HG03565 (cell line): ENCODE measurements around the gene ACOT8.
A peak's percentile ranks its signal among the peaks of the same experiment; 100 is the strongest.
"Not testable (repeated sequence)": the region's sequence is repeated elsewhere in the genome, so short reads cannot be mapped to it uniquely, and the experiment has no call there.

Experiments
- ATAC-seq: cut with Tn5 transposase; IDR thresholded peaks from one replicate; pipeline ENCODE4 v1.9.1; 2021; ENCODE audit warnings: mild to moderate bottlenecking, moderate library complexity; ENCODE audit not compliant: unreplicated experiment

ACOT8 gene

DNA sequence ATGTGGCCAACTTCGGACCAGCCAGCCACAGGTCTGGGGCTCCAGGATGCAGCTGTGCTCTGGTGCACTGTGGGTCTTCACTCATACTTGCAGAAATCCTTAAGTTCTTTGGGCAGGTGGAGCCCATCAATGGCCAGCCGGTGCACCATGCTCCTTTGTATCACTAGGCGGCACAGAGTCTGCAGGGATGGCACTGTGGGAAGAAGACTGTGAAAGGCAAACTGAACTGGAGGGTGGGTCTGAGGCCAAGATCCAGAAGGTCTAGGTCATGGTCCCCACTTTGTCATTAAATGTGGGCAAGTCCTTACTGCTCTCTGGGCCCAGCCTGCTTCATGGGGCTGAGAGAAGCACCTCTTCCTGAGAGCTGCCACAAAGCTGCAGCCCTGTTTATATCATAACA lies 31.5 kb upstream of the ACOT8 start:
- ATAC-seq = no peak

DNA sequence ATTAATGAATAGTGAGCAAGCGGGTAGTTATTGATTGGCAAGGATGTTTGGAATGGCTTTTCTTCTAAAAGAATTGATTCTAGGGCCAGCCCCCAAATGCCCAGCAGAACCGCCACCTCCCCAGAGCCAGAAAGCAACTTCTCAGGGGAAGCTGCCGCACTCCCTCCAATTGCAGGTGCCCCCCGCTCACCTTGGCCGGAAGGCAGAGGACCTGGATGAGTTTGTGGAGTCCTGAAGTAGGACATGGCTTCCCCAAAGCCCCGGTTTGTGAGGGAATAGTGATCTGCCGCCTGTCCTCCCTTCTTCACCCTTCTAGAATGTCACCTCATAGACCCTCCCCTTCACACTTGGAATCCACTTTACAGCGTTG lies 30.1 kb upstream of the ACOT8 start, which contains the start of gene SPATA25:
Gene SPATA25, minus strand, starts transcription at position 277 of the 370 bp plus-strand sequence. Its CDS starts 32 bp downstream, at position 245.
- ATAC-seq = no peak

DNA sequence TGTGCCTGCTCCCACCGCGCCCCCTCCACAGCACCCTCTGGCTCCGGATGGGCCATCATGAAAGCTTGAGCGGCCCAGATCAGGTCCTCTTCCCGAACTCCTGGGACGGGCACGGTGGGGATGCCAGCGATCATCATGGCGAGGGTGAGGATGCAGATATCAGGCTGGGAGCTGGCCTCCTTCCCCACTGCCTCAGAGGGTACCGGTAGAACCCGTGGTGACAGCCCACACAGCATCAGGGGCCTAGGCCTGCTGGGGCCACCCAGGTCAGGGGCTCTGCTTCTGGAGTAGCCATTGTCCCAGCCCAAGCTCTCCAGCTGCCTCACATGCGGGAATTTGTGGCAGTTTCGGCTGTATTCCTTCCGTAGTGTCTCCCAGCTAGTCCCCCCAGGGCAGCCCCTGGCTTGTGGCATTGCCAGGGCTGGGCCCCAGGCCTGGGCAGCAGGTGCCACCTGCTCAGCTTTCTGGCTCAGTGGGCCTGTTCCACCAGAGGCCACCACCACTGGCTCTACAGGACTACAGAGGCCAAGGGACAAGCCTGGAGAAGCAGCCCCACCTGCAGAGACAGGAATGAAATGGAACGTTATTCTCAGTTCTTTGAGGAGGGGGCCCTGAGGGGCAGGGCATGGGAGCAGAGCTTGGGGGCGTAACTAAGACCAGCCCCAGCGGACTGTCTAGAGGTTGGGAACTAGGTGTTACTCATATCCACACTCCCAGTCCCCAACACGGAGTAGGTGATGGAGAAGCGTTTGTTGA lies 29.6 kb upstream of the ACOT8 start:
- no peak for ATAC-seq

DNA sequence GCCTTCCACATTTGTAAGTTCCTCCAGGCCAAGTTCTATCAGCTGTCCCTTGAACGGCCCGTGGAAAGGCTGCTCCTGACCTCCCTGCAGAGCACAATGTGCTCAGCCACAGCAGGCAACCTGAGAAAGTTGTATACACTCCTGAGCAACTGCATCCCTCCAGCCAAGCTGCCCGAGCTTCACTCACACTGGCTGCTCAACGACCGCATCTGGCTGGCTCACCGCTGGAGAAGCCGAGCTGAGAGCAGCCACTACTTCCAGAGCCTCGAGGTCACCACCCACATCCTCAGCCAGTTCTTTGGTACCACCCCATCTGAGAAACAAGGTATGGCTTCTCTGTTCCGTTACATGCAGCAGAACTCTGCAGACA lies 25.9 kb upstream of the ACOT8 start:
- no peak for ATAC-seq

DNA sequence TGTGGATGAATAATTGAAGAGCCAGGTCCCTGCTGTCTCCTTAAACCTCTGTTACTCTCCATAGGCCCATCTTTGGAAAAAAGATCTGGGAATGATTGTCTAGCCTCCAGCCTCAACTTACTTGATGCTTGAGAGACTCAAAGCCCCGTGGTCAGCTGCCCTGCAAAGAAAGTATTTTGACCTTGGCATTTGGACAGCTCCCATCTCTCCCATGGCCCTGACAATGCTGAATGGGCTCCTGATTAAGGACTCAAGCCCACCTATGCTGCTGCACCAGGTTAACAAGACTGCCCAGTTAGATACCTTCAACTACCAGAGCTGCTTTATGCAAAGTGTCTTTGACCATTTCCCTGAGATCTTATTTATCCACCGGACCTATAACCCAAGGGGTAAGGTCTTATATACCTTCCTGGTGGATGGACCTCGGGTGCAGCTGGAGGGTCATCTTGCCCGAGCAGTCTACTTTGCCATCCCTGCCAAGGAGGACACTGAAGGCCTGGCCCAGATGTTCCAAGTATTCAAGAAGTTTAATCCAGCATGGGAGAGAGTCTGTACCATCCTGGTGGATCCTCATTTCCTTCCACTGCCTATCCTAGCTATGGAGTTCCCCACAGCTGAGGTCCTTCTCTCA lies 25.4 kb upstream of the ACOT8 start:
- no peak for ATAC-seq

DNA sequence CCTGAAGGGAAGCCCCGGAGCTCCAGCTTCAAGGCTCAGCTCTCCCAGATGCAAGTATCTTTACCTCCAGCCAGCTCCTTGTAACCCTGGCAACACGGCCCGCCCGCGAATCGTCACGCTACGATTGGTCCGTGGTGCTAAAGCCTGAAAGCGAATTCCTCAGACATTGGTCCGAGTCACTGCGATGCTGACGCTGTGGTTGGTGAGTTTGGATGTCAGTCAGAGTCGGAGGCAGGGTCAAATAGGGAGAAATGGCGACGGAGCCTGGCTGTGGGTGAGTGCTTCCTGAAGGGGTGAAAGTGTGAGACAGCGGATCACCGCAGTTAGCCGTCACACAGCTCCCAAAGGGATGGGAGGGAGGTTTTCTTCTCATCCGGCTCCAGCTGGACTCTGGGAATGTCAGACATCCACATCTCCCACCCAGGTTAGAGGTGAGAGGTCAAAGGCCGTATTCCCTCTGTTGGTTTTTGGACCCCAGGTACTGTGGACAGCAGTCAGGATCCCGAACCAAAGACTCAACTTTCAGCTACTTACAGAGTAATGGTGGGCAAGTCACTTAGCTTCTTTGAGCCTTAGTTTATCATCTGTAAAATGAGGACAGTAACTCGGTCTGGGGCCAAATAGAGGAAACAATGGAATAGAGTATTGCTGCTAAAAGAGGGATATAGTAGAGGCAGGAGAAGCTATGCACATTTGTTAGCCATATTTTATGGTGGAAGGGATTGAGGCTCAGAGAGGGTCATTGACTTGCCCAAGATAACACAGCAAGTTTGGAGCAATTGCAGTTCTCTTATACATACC lies 24.0 kb upstream of the ACOT8 start, which contains the start of gene ZSWIM1:
Gene ZSWIM1, plus strand, starts transcription at position 240 of the 801 bp plus-strand sequence. CDS start 1,366 bp downstream, outside the sequence.
- peak; percentile 96 for ATAC-seq

DNA sequence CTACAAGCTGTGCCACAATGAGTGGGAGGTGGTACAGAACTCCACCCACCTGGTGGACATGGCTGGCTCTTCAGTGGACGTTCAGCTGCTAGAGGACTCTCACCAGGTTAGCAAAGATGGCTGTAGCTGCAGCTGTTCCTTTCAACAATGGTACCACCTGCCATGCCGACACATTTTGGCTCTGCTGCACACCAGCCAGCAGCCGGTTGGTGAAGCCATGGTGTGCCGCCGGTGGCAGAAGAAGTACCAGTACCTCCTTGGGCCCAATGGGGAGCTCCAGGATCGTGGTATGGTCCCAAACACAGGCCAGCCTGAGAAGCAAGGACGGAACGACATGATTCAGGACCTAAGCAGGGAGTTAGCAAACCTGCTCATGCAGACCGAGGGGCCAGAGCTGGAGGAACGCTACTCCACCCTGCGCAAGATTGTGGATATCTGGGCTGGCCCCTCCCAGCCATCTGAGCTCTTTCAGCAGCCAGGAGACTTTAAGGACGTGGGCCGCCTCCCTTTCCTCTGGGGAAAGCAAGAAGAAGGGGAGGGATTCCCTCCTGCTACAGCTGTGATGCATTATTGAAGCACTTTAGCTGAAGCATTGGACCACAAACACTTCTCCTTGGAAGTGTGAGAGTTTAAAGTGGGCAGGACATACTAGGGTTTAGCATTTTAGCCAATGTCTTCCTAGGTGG lies 21.0 kb upstream of the ACOT8 start:
- ATAC-seq = no peak

DNA sequence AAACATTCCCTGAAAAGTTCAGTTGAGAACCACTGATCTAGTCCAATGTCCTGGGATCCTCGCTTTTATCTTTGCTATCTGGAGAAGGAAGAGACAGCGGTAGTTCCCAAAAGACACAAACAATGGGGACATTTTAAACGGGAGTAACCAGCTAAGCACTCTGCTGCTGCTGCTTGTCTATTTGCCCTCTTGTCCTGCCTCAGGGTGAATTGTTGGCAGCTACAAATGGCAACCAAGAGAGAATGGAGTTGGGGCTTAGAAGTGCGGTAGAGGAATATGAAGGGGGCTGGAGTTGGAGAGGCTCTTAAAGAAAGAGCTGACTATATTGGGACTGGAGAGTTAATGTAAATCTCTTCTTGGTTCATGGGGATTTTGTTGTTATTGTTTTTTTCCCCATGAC lies 17.4 kb upstream of the ACOT8 start:
- ATAC-seq = no peak

DNA sequence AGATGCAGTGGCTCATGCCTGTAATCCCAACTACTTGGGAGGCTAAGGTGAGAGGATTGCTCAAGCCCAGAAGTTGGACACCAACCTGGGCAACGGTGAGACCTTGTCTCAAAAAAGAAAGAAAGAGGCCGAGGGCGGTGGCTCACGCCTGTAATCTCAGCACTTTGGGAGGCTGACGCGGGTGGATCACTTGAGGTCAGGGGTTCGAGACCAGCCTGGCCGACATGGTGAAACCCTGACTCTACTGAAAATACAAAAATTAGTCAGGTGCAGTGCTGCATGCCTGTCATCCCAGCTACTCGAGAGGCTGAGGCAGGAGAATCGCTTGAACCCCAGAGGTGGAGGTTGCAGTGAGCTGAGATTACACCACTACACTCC lies 16.9 kb upstream of the ACOT8 start:
- not testable (repeated sequence) for ATAC-seq

DNA sequence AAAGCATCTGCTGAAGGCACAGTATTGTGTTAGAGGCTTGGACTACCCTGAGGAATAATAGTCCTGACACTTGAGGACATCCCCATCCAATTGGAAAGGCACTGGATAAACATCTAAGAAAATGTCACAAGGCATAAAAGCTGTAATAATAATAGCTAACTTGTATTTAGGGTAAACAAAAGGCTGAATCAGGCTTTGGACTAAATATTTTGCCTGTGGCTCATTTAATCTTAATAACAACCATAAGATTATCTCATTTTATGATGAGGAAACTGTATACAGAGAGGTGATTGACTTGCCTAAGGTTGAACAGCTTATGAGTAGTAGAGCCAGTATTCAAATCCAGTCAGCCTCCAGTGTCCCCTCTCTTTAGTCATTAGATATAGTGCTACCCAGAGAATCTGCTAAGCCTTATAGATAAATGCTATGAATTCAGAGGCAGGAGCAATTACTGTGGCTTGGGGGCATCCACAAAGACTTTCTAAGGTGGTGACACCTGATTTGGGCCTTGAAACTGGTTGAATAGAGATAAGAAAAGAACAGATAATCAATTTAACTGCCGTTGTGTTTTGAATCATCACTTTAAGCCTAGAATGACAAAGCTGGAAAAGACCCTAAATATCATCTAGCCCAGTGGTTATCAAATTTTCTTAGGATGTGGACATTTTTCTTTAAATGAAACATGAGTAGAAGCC lies 16.4 kb upstream of the ACOT8 start:
- ATAC-seq = no peak

DNA sequence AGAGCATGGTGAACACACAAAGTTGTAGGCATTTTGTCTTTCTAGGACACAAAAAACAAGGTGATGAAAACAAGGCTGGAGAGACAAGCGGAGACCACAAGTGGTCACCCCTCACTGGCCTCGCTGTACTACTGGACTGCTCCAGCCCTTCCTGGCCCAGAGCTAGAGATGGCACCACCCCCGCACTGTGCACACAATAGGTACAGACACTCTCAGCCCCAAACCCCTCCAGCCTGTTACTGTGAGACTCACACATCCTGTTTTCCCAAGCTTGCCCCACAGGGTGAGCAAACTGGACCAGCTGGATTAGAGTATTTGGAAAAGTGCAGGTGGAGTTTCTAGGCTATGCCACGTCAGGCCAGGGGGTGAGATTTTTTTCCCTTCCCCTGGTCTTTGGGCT lies 15.4 kb upstream of the ACOT8 start:
- ATAC-seq = no peak

DNA sequence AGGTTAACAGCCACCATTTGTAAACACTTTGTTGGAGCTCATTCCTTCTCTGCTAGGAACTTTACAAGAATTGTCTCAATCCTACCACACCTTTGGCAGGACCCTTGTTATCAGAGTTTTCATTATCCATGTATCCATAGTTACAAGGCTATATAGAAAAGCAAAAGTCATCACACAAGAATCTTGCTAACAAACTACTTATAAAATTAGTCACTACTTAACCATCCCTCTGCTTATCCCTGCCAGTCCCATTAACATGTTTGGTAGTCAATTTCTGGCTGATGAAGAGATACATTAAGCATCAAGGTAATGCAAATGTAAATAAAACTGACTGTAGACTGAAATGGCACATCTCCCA lies 10.6 kb upstream of the ACOT8 start:
- no peak for ATAC-seq

DNA sequence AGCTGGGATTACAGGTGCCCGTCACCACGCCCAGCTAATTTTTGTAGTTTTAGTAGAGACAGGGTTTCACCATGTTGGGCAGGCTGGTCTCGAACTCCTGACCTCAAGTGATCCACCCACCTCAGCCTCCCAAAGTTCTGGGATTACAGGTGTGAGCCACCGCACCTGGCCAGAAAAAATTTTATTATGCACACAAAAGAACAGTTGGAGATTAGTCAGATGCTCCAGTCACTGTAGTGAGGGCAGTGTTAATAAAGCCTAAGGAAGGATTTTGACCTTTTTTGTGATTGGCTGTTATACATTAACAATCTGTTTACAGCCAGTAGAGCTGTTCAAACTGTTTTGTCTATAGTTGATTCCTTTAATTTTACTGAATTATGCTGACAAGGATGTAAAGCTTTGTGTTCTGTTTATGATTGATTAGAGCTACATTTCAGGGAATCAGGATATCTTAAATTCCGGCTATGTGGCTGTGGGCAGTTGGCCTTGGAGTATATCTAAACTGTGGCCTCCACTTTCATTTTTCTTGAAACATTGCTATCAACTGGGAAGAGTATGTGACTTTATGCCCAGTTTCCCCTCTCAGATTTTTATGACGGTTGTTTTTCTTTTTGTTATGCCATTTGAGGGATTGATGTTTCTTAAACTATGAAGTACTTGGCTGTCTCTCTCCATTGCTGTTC lies 10.1 kb upstream of the ACOT8 start:
- no peak for ATAC-seq

DNA sequence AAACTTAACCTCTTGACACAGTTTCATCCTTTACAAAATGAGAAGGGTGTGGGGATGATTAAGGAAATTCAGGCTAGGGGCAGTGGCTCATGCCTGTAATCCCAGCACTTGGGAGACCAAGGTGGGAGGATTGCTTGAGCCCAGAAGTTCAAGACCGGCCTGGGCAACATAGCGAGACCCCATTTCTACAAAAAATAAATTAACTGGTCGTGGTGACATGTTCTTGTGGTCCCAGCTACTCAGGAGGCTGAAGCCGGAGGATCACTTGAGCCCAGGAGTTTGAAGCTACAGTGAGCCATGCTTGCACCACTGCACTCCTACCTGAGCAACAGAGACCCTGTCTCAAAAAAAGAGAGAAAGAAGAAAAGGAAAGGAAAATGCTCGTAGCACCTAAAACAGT lies 9.3 kb upstream of the ACOT8 start:
- no peak for ATAC-seq

DNA sequence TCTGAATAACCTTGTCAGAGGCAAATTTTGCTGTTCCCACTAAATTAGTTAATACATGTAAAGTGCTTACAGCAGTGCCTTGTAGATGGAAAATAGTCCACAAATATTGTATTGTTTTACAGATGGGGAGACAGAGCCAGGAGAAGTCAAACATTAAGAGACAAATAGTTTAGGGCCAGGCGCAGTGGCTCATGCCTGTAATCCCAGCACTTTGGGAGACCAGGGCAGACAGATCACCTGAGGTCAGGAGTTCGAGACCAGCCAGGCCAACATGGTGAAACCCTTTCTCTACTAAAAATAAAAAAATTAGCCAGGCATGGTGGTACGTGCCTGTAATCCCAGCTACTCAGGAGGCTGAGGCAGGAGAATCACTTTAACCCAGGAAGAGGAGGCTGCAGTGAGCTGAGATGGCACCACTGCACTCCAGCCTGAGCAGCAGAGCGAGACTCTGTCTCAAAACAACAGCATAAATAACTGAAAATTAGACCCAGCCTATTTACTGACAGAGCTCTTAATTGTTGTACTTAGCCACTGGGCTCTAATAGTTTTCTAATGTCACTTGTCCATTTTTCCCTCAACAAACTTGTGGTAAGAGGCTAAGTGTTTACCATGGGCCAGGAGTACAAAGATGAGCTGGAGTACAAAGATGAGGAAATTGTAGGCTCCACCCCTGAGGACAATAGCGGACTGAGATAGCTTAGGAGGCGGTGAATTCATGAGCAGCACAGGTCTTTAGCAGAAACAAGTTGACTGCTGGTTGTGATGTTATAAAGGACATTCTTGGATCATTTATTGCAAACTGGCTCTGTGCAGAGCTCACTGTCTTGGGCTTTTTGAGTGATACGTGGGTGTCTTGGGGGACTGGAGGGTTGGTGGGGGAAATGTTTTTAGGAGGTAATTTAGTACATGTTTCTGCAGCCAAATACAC lies 6.6 kb upstream of the ACOT8 start:
- ATAC-seq = no peak

DNA sequence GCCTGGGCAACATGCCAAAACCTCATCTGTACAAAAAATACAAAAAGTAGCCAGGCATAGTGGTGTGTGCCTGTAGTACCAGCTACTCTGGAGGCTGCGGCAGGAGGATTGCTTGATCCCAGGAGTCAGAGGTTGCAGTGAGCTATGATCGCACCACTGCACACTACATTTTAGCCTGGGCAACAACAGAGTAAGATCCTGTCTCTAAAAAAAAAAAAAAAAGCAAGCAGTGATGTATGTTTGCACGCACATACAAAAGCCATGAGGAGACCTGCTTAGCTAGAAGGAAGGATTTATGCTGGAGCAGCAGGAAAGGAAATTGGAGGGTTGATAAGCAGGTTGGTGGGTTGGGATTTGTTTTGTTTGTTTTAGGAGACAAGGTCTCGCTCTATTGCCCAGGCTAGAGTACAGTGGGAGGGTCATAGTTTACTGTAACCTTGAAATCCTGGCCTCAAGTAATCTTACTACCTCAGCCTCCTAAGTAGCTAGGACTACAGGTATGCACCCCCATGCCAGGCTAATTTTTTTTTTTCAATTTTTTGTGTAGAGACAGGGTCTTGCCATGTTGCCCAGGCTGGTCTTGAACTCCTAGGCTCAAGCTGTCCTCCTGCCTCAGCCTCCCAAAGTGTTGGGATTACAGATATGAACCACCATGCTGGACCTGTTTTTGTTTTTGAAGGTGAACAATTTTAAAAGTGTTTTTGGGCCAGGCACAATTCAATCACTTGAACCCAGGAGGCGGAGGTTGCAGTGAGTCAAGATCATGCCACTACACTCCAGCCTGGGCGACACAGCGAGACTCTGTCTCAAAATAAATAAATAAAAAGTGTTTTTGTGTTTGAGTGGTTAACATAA lies 4.3 kb upstream of the ACOT8 start:
- ATAC-seq = no peak

DNA sequence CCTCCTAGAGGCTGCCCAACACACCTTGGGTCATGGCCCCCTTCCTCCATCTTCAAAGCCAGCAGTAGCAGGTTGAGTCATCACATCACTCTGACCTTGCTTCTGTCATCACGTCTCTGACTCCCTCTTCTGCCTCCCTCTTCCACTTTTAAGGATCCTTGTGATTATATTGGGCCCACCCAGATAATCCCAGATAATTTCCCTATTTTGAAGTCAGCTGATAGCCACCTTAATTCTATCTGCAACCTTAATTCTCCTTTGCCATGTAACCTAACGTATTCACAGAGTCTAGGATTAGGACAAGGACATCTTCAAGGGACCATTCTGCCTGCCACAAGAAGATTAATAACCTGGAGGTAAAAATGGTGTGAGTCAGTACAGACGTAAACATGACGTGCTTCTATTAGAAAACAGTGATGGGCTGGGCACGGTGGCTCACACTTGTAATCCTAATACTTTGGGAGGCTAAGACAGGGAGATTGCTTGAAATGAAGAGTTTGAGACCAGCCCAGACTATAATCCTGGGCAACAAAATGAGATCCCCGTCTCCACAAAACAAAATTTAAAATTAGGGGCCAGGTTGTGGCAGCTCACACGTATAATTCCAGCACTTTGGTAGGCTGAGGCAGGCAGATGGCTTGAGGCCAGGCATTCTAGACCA lies 3.5 kb upstream of the ACOT8 start:
- no peak for ATAC-seq

DNA sequence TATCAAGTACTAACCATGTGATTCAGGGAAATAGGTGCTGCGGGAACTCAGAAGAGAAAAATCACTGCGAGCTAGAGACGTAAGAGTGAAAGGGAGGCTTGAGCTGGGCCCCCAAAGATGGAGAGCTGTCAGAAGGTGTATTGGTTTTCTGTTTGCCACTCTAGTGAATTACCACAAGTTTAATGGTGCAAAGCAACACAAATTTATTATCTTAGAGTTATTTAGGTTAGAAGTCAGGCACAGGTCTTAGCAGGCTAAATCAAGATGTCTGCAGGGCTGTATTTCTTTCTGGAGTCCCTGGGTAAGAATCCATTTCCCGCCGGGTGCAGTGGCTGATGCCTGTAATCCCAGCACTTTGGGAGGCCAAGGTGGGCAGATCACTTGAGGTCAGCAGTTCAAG lies 2.7 kb upstream of the ACOT8 start:
- no peak for ATAC-seq
